ENCODE data around the gene MIER2. TPM values are rescaled to one million over a fixed set of nuclear protein-coding genes. Genes with fewer than 3 reads are reported as not detected.

The MIER2 gene
- total and polyA plus RNA-seq, 4 donors, result 2.7 to 4.1 (median 3.7) TPM

- TF ChIP-seq HNF4G (IDR thresholded peaks at IDR 0.05) (no peak), EGR1 (IDR thresholded peaks at IDR 0.05; ENCODE audit: low read depth in 2 of 2) (no peak), ZBTB33 (IDR thresholded peaks at IDR 0.05) (no peak), TAF1 (conservative IDR thresholded peaks at IDR 0.05) (no peak), MAX (IDR thresholded peaks at IDR 0.05) (no peak), FOXA1 (IDR thresholded peaks at IDR 0.05) (no peak), RAD21 (IDR thresholded peaks at IDR 0.05) (no peak)
- TF ChIP-seq, protein P1, sequence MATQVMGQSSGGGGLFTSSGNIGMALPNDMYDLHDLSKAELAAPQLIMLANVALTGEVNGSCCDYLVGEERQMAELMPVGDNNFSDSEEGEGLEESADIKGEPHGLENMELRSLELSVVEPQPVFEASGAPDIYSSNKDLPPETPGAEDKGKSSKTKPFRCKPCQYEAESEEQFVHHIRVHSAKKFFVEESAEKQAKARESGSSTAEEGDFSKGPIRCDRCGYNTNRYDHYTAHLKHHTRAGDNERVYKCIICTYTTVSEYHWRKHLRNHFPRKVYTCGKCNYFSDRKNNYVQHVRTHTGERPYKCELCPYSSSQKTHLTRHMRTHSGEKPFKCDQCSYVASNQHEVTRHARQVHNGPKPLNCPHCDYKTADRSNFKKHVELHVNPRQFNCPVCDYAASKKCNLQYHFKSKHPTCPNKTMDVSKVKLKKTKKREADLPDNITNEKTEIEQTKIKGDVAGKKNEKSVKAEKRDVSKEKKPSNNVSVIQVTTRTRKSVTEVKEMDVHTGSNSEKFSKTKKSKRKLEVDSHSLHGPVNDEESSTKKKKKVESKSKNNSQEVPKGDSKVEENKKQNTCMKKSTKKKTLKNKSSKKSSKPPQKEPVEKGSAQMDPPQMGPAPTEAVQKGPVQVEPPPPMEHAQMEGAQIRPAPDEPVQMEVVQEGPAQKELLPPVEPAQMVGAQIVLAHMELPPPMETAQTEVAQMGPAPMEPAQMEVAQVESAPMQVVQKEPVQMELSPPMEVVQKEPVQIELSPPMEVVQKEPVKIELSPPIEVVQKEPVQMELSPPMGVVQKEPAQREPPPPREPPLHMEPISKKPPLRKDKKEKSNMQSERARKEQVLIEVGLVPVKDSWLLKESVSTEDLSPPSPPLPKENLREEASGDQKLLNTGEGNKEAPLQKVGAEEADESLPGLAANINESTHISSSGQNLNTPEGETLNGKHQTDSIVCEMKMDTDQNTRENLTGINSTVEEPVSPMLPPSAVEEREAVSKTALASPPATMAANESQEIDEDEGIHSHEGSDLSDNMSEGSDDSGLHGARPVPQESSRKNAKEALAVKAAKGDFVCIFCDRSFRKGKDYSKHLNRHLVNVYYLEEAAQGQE (IDR thresholded peaks at IDR 0.05), result no peak
- Histone ChIP-seq H3K36me3 (ENCODE audit: control insufficient read depth in 4 of 4, insufficient read depth in 3 of 4, low read depth in 1 of 4, low read length in 3 of 4) (no peaks in the 10 kb centered on the region), H3K27me3 (ENCODE audit: control insufficient read depth in 4 of 4, insufficient read depth in 4 of 4, low read length in 3 of 4) (peaks cover 0 to 6% (median 0%) of the 10 kb centered on the region in 4 donors), H3K4me3 (ENCODE audit: low read depth in 1 of 3, low read length in 3 of 3) (no peak overlapping the region), H3K9ac (ENCODE audit: low read depth in 1 of 2, low read length in 2 of 2) (no peak overlapping the region), H3K9me3 (ENCODE audit: control insufficient read depth in 4 of 4, low read length in 3 of 4) (no peaks in the 10 kb centered on the region), H3K4me1 (ENCODE audit: control insufficient read depth in 4 of 4, insufficient read depth in 4 of 4, low read length in 3 of 4) (no peaks in the 10 kb centered on the region), H3K27ac (ENCODE audit: low read depth in 1 of 2, low read length in 2 of 2) (no peak overlapping the region)
- WGBS, result 89% methylated on average over 9 of the region's 9 CpGs
- DNase-seq (ENCODE audit: low spot score), result no peak
Observed at GRCh38 chr19:275000-275399, 69.6 kb downstream of the MIER2 start.

- DNase-seq (ENCODE audit: low spot score), result no peak
- WGBS, result 78% methylated on average over 6 of the region's 6 CpGs
Observed at GRCh38 chr19:273393-273792, 71.2 kb downstream of the MIER2 start.

More at GRCh38 chr19:273393-273792, 71.2 kb downstream of the MIER2 start:
- H3K9me3 ChIP-seq (ENCODE audit: control insufficient read depth in 4 of 4, low read length in 3 of 4), result no peaks in the 10 kb centered on the region
- no peaks in the 10 kb centered on the region for H3K4me1 ChIP-seq (ENCODE audit: control insufficient read depth in 4 of 4, insufficient read depth in 4 of 4, low read length in 3 of 4)
- no peak overlapping the region for H3K9ac ChIP-seq (ENCODE audit: low read depth in 1 of 2, low read length in 2 of 2)
- H3K27me3 ChIP-seq (ENCODE audit: control insufficient read depth in 4 of 4, insufficient read depth in 4 of 4, low read length in 3 of 4), result peaks cover 0 to 9% (median 0%) of the 10 kb centered on the region in 4 donors
- H3K36me3 ChIP-seq (ENCODE audit: control insufficient read depth in 4 of 4, insufficient read depth in 3 of 4, low read depth in 1 of 4, low read length in 3 of 4), result no peaks in the 10 kb centered on the region
- H3K27ac ChIP-seq (ENCODE audit: low read depth in 1 of 2, low read length in 2 of 2), result no peak overlapping the region
- TF ChIP-seq ATF3 (IDR thresholded peaks at IDR 0.05), result no peak
- TF ChIP-seq YY1 (IDR thresholded peaks at IDR 0.05), result no peak
- no peak for TF ChIP-seq RXRA (IDR thresholded peaks at IDR 0.05)
- TF ChIP-seq HNF4G (IDR thresholded peaks at IDR 0.05), result no peak
- no peak for TF ChIP-seq SP1 (IDR thresholded peaks at IDR 0.05)
- no peak for TF ChIP-seq NR2F2 (IDR thresholded peaks at IDR 0.05)
- no peak for TF ChIP-seq TAF1 (conservative IDR thresholded peaks at IDR 0.05)
- TF ChIP-seq FOXA2 (IDR thresholded peaks at IDR 0.05), result no peak
- TF ChIP-seq FOXA1 (IDR thresholded peaks at IDR 0.05), result no peak
- no peak for TF ChIP-seq HNF4A (conservative IDR thresholded peaks at IDR 0.05)
- no peak for TF ChIP-seq JUND (IDR thresholded peaks at IDR 0.05)
- TF ChIP-seq GABPA (IDR thresholded peaks at IDR 0.05 in 1 of 2, conservative IDR thresholded peaks at IDR 0.05 in 1 of 2), result no peak
- TF ChIP-seq, protein P2, sequence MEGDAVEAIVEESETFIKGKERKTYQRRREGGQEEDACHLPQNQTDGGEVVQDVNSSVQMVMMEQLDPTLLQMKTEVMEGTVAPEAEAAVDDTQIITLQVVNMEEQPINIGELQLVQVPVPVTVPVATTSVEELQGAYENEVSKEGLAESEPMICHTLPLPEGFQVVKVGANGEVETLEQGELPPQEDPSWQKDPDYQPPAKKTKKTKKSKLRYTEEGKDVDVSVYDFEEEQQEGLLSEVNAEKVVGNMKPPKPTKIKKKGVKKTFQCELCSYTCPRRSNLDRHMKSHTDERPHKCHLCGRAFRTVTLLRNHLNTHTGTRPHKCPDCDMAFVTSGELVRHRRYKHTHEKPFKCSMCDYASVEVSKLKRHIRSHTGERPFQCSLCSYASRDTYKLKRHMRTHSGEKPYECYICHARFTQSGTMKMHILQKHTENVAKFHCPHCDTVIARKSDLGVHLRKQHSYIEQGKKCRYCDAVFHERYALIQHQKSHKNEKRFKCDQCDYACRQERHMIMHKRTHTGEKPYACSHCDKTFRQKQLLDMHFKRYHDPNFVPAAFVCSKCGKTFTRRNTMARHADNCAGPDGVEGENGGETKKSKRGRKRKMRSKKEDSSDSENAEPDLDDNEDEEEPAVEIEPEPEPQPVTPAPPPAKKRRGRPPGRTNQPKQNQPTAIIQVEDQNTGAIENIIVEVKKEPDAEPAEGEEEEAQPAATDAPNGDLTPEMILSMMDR (IDR thresholded peaks at IDR 0.05; ENCODE audit: low read depth, low read length, missing input control), result no peak
- no peak for TF ChIP-seq ZBTB33 (IDR thresholded peaks at IDR 0.05)
- TF ChIP-seq RAD21 (IDR thresholded peaks at IDR 0.05), result no peak
- TF ChIP-seq MAX (IDR thresholded peaks at IDR 0.05), result no peak
- TF ChIP-seq, protein P1 (IDR thresholded peaks at IDR 0.05), result no peak
- TF ChIP-seq EGR1 (IDR thresholded peaks at IDR 0.05; ENCODE audit: low read depth in 2 of 2), result no peak
- no peak overlapping the region for H3K4me3 ChIP-seq (ENCODE audit: low read depth in 1 of 3, low read length in 3 of 3)

All from liver (tissue), 9 donors.